Ishikawa (cell line): Measurements from ENCODE around the gene LRRC3B.

Experiments used
- CEBPB ChIP-seq: IDR thresholded peaks from 2 replicates; pipeline ENCODE4 v1.6.1; 2012
- EGR1 ChIP-seq: IDR thresholded peaks from 2 replicates; pipeline ENCODE4 v1.6.1; 2012
- EP300 ChIP-seq: IDR thresholded peaks from 2 replicates; pipeline ENCODE4 v1.6.1; 2012; ENCODE audit warnings: borderline replicate concordance
- TAF1 ChIP-seq: IDR thresholded peaks from 2 replicates; pipeline ENCODE4 v1.6.1; 2012; ENCODE audit warnings: low read depth, mild to moderate bottlenecking
- TCF12 ChIP-seq: IDR thresholded peaks from 2 replicates; pipeline ENCODE4 v1.6.1; 2012; ENCODE audit warnings: low read depth
- YY1 ChIP-seq: IDR thresholded peaks from 2 replicates; pipeline ENCODE4 v1.6.1; 2012; ENCODE audit warnings: low read depth
- ZBTB7A ChIP-seq: IDR thresholded peaks from 2 replicates; pipeline ENCODE4 v1.6.1; 2012; ENCODE audit warnings: low read depth
- TF ChIP-seq, protein P1 (sequence below): IDR thresholded peaks from 2 replicates; pipeline ENCODE4 v1.6.1; 2012
- TF ChIP-seq, protein P2 (sequence below): IDR thresholded peaks from 2 replicates; pipeline ENCODE4 v1.6.1; 2012; ENCODE audit warnings: low read depth, mild to moderate bottlenecking
- TF ChIP-seq, protein P3 (sequence below): IDR thresholded peaks from 2 replicates; pipeline ENCODE4 v1.6.1; 2012

DNA sequence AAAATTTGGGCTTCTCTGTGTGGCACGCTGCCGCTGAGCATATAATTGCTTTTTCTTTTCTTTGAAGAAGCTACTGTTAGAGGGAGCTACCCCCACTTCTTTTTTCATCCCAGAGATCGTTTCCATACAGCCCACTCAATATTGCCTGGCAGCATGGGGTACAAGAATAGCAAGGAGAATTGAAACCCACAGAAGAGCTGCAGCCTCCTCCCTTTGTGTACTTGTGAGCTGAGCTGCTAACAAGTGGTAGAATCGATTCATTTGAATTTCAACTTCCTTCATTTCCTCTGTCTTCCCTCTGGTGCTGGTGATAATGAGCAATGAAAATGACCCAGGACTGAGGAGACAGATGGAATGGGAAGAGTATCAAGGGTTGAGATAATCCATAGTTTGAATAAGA is 64.9 kb downstream of the LRRC3B start:
- TF ChIP-seq CEBPB (no peak), EP300 (no peak), ZBTB7A (no peak), TCF12 (no peak), EGR1 (no peak), YY1 (no peak), TAF1 (no peak)
- TF ChIP-seq, protein P1, sequence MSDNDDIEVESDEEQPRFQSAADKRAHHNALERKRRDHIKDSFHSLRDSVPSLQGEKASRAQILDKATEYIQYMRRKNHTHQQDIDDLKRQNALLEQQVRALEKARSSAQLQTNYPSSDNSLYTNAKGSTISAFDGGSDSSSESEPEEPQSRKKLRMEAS: no peak
- TF ChIP-seq, protein P2, sequence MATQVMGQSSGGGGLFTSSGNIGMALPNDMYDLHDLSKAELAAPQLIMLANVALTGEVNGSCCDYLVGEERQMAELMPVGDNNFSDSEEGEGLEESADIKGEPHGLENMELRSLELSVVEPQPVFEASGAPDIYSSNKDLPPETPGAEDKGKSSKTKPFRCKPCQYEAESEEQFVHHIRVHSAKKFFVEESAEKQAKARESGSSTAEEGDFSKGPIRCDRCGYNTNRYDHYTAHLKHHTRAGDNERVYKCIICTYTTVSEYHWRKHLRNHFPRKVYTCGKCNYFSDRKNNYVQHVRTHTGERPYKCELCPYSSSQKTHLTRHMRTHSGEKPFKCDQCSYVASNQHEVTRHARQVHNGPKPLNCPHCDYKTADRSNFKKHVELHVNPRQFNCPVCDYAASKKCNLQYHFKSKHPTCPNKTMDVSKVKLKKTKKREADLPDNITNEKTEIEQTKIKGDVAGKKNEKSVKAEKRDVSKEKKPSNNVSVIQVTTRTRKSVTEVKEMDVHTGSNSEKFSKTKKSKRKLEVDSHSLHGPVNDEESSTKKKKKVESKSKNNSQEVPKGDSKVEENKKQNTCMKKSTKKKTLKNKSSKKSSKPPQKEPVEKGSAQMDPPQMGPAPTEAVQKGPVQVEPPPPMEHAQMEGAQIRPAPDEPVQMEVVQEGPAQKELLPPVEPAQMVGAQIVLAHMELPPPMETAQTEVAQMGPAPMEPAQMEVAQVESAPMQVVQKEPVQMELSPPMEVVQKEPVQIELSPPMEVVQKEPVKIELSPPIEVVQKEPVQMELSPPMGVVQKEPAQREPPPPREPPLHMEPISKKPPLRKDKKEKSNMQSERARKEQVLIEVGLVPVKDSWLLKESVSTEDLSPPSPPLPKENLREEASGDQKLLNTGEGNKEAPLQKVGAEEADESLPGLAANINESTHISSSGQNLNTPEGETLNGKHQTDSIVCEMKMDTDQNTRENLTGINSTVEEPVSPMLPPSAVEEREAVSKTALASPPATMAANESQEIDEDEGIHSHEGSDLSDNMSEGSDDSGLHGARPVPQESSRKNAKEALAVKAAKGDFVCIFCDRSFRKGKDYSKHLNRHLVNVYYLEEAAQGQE: no peak
- TF ChIP-seq, protein P3, sequence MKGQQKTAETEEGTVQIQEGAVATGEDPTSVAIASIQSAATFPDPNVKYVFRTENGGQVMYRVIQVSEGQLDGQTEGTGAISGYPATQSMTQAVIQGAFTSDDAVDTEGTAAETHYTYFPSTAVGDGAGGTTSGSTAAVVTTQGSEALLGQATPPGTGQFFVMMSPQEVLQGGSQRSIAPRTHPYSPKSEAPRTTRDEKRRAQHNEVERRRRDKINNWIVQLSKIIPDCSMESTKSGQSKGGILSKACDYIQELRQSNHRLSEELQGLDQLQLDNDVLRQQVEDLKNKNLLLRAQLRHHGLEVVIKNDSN: no peak
